GM19035 (cell line): Measurements from ENCODE around the gene ADGRV1.

Experiments used
- ATAC-seq: cut with Tn5 transposase; IDR thresholded peaks from one replicate; pipeline ENCODE4 v1.9.1; 2021; ENCODE audit not compliant: unreplicated experiment

ADGRV1 gene

GRCh38 chr5:91122651-91123050 lies 564.1 kb downstream of the ADGRV1 start:
- no peak for ATAC-seq

GRCh38 chr5:91123291-91123690 lies 564.7 kb downstream of the ADGRV1 start:
- ATAC-seq: no peak

DNA sequence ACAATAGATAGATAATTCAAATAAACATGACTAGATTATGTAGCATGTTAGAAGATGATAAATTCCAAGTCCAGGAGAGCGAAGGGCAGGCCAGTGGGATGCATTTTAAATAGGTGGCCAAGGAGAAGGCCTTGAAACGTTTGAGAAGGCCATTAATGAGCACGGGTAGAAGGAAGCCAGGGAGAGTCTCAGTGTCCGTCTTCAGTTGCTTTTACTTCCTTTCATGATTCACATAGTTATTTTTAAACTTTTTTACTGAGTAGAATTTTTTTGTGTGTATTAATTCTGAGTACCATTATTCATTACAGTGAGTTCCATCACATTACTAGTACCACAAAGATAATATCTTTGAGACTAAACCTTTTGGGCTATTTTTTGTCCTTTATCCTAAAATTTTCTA lies 565.3 kb downstream of the ADGRV1 start:
- no peak for ATAC-seq

- ATAC-seq: no peak
These were observed 567.3 kb downstream of the ADGRV1 start for GRCh38 chr5:91125916-91126315.

DNA sequence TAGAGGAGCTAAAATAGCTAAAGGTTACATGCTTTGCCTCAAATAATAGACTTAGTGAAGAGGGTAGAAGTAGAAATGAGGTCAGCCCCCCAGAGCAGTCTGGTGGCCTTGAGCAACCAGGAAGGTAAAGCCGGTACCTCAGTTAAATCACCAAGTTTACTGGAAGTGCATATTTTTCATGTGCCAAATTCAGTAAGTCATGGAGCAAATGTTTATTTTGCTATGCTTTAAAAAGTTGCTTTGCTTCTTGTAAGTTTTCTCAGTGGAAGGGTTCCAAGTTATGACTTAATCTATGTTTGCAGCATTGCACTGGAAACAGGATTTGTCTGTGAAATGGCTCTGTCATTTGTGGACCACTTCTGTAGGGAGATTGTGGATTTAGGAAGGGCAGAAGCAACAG lies 567.9 kb downstream of the ADGRV1 start:
- ATAC-seq: no peak

- ATAC-seq: no peak
These were observed 568.3 kb downstream of the ADGRV1 start for GRCh38 chr5:91126888-91127287.

DNA sequence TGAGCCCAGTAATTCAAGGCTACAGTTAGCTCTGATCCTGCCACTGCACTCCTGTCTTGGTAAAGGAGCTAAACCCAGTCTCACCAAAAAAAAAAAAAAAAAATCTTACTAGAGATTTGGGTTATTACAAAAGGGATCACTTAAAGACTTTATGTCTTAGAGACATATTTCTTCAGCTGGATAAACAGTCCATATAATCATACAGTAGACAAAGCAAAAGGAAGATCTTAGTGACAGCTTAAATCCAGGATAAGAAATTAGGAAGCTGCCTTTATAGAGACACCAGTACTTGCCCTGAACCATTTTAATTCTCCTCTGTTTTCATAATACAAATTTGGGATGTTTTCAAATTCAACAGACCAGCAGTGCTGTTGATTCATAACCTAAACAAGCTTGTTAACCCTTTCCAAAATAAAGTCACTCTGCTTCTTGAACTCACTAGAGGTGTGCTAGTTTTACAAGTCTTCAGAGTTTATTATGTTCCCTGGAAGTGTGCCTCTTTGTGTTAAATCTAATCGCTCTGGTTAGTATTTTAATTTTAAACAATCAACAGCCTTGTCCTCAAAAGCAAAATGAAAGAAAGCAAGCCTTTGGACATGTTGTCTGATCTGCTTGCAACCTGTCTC lies 569.0 kb downstream of the ADGRV1 start:
- ATAC-seq: no peak

GRCh38 chr5:91128604-91129003 lies 570.0 kb downstream of the ADGRV1 start:
- no peak for ATAC-seq

GRCh38 chr5:91129748-91130147 lies 571.2 kb downstream of the ADGRV1 start:
- ATAC-seq: no peak

DNA sequence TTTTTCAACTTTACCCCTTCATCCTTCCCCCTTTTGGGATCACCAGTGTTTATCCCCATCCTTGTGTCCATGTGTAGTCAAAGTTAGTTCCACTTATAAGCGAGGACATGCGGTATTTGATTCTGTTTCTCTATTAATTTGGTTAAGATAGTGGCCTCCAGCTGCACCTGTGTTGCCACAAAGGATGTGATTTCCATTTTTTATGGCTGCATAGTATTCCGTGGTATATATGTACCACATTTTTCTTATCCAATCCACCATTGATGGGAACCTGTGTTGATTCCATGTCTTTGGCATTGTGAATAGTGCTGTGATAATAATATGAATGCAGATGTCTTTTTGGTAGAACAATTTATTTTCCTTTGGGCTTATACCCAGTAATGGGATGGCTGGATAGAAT lies 572.2 kb downstream of the ADGRV1 start:
- no peak for ATAC-seq

DNA sequence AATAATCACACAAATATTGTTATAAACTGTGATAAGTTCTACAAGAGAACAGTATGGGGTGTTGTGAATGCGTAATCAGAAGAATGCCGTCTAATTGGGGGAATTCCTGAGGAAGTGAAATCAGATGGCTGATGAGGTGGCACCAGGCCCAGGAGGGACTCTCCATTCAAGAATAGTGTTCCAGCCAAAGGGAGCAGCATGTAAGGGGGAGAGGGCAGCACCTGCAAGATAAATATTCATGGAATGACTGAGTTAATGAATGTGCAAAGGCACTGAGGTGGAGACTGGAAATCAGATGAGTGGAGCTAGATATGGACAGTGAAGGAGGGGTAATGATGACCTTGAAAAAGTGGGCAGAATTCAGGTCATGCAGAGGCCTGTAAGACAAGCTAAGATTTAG lies 574.0 kb downstream of the ADGRV1 start:
- ATAC-seq: no peak

DNA sequence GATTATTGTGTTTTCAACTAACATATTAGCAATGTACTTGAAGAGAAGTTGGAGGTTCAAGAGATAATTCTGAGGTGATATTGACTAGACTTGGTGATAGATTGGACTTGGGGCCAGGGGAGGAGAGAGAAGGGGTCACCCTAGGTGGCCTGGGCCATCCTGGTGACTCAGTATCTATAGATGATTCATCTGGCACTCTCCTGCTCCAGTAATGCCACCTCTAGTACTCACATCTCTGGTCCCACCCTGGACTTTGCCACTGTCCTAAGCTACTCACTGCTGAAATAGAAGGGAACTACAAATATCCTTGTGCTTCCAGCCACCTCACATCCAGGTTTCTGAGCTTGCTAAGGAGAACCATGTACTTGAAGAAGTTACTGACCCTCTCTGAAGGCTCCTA lies 574.6 kb downstream of the ADGRV1 start:
- ATAC-seq: no peak

DNA sequence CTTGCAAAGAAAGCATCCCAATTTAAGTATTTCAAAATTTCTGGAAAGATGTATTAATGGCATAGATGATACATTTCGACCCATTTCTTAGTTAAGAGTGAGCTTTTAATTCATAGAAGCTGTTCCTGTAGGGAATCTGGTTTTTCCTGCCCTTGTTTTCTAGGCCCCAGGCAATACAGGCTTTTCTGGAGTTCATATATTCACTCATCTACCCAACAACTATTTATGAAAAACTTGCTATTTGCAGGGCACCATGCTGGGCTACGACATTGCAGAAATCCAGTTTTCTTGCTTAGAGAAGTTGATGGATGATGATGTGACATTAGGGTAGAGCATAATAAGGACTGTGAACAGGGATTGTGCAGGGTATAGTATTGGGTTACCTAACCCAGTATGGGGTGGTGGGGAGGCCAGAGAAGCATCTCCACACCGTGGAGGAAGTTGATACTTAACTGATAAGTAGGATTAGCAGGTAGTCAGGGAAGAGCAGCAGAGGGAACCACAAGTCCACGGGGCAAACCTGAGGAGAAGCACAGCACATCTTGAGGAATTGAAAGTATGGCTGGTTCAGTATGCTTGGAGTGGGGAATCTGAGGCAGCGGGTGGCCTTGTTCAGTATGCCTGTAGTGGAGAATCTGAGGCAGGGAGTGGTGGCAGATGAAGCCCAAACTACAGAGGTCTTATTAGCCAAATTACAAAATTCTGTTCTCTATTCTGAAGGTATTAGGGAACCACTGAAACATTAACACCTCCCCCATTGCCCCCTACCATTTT lies 577.1 kb downstream of the ADGRV1 start:
- no peak for ATAC-seq

- no peak for ATAC-seq
These were observed 577.7 kb downstream of the ADGRV1 start for GRCh38 chr5:91136271-91136670.

DNA sequence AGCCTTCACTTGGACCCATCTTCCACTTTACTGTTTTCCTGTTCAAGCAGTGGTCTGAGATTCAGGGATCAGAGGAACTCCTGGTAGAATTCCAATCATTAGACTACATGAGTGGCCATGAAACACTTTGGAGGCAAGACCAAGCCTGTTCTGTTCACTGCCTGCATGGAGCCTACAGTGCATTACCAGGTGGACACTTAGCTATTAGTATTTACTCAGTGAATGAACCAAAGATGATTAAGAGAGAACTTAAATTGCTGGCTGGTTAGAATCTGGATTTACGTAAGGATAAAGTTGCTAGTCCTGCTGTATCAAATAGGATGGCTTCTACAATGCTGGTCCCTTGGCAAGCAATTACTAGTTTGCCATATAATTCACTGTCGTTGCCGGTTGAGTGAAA lies 579.0 kb downstream of the ADGRV1 start:
- no peak for ATAC-seq

DNA sequence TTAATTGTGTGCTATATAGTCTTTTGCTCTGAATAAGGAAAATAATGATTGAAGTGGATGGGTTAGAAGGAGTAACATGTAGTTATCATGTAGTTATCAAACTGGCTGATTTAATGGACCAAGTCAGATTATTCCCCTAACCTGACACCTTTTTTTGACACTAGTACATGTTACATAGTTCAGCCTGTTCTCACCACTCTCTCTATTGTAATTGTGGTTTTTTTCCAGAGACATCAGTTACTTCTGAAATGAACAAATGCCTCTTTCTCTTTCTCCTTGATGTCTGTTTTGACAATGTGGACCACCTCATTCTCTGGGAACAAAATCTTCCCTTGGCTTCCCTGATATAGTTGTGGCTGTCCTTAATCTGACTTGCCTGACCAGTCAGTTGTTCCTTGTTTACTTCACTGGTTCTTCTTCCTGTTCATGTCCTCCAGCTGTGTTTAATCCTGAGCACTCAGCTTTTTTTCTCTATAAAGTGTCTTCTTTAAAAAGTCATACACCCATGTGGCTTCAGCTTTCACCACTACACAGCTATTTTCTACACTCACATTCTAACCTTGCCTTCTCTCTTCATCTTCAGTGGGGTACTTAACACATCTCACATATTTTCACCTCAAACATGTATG lies 581.1 kb downstream of the ADGRV1 start:
- no peak for ATAC-seq

DNA sequence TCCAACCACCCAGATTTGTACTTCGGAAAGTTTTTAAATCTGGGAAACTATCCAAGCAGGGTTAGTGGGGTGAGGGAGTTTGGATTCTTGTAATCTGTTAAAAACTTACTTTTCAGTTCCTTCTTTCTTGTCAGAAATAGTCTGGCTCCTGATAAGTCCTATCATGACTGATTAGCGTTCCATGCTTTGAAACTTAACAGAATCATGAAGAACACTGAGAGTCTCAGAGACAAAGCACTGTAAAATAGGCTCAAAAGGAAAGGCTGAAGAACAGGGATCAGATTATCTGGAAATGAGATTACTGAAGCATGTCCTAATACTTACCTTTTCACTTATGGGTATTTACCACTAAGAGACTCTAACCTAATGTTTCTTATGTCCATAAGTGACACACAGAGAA lies 582.1 kb downstream of the ADGRV1 start:
- no peak for ATAC-seq

- no peak for ATAC-seq
These were observed 583.0 kb downstream of the ADGRV1 start for GRCh38 chr5:91141642-91142041.

DNA sequence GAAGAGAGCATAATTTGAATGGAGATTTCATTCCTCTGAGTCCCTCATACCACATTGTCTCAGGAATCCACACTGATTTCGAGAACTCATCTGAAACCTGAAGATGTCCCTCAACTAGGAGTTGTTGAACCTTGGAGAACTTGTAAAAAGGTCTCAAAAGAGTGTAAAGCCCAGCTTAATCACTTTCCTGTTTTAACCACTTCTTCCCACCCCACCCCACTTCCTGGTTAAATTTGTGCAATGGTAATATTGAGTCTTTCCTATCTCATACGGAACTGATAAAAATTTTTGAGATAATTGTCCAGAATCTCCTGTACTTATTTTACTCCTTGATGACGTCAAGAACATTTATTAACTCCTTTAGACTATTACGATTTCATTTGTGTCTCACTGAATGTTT lies 583.8 kb downstream of the ADGRV1 start:
- no peak for ATAC-seq

DNA sequence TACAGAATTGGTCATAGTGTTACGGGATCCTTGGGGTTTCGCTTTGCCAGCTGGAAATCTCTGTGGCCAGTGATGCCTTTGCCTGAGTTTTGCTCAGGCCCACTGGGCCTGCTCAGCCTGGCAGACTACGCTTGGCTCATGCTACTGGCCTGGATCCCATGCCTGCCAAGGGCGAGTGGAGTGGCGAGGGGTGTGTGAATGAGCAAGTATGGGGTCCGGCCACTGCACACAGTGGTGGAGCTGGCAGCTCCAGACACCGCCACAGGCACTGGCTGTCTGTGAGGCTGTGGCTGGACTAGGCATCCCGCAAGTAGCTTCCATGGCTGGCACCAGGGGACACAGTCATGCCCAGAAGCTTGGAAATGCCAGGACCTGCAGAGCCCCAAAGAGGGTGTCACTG lies 584.2 kb downstream of the ADGRV1 start:
- no peak for ATAC-seq

DNA sequence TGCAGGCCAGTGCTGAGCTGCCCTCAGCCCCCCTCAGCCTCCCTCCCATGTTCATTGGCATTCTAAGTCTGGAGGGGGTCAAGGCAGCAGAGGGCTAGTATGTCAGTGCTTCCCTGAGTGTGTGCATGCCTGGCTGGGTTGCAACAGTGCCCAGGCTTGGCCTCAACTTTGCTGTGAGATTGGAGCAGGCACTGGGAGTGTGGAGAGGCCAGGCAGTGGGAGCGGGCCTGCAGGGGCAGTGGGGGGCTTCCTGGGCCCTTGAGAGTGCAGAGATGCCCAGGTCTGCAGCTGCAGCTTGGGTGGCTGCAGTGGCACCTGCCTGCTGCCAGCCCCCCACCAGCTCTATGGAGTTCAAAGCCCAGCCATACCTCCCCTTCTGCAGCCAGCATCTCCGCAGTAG lies 585.2 kb downstream of the ADGRV1 start:
- no peak for ATAC-seq
